HG03135 (cell line): Measurements from ENCODE around the gene MRPL49.
"Not testable (repeated sequence)": the region's sequence is repeated elsewhere in the genome, so short reads cannot be mapped to it uniquely, and the experiment has no call there.

Source experiments
- ATAC-seq: cut with Tn5 transposase; IDR thresholded peaks from one replicate; pipeline ENCODE4 v1.9.1; 2021; ENCODE audit warnings: mild to moderate bottlenecking, moderate library complexity; ENCODE audit not compliant: unreplicated experiment

Gene MRPL49

DNA sequence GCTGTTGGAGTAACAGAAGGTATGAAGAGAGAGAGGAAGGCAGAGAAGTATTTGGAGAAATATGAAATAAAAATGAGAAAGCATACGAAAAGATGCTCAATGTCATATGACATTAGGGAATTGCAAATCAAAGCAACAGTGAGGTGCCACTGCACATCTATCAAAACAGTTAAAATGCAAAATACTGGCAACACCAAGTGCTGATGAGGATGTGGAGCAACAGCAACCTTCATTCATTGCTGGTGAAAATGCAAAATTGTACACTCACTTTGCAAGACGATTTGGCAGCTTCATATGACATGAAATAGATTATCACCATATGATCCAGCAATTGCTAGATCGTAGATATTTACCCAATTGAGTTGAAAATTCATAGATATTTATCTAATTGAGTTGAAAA is 38.5 kb downstream of the MRPL49 start:
- no peak for ATAC-seq

DNA sequence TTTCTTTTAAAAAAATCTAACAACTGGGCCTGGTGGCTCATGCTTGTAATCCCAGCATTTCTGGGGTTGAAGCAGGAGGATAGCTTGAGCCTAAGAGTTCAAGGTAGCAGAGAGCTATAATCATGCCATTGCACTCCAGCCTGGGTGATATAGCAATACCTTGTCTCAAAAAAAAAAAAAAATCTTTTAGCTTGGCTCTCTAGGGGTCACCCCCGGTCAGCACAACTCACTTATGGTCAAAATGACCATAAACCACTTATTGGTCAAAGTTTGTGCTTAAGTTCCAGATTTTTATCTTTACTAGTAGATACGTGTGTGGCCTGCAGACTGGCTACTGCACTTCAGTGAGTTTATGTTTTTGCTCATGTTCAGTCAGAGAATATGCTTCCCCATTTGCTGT is 41.6 kb downstream of the MRPL49 start:
- no peak for ATAC-seq

DNA sequence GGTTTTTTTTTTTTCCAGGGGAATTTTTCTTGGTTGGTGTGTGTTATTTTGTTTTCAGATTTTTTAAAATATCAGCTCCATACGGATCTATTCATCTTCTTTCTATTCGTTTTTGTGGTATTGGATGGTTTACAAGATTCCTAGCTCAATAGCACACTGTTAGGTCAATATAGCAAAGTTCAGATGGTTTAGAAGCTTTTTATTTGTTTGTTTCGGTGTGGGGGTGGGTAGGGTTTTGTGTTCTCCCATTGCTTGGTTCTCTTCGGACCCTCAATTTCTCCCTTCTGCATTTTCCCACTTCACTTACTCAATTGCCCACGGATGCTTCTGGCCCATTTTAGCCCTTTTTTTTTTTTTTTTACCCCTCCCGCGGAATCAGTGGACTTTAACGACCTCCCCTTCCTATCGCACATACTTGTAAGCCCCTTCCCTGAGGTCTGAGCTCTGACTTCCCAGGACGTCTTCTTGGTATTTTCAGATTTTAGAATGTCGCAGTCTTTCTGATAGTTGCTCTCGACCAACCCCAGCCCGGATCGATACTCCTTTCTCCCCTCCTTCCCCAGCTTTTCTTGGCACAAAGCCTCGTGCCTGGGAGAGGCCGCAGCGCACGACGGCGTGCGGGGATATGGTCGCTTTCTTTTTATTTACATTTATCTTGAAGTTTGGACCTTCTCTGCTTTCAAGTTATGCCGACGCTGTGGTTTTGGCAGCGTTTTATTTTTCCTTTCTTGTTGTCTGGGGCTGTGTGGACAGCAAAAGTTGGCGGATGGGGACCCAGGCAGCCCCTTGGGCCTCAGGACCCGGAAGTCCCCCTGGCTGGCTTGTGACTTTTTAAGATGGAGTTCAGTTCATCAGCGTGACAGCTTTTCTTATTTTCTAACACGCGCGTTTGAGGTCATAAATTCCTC is 43.5 kb downstream of the MRPL49 start:
- no peak for ATAC-seq

DNA sequence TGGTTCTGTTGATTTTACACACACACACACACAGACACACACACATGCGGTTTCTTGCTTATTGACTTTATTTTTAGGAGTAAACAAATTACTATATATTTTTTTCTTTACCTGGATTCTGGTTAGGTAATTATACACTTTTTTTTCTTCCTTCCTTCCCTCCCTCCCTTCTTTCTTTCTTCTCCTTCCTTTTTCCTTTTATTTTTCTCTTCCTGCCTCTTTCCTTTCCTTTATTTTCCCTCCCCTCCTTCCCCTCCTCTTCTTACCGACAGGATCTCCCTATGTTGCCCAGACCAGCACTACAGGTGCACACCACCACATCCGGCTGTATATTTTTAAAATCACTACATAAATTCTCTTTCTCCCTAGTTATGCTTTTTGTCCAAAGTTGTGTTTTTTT is 44.8 kb downstream of the MRPL49 start:
- no peak for ATAC-seq

DNA sequence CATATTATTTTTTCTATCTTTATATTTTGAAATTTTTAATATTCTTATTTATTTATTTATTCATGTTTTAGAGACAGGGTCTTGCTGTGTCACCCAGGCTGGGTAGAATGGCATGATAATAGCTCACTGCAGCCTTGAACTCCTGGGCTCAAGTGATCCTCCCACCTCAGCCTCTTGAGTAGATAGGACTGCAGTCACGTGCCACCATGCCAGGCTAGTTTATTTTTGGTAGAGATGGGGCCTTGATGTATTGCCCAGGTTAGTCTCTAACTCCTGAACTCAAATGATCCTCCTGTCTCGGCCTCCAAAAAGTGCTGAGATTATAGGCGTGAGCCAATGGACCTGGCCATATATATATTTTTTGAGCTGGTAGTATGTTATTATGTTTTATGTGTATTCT is 45.5 kb downstream of the MRPL49 start:
- ATAC-seq = no peak

DNA sequence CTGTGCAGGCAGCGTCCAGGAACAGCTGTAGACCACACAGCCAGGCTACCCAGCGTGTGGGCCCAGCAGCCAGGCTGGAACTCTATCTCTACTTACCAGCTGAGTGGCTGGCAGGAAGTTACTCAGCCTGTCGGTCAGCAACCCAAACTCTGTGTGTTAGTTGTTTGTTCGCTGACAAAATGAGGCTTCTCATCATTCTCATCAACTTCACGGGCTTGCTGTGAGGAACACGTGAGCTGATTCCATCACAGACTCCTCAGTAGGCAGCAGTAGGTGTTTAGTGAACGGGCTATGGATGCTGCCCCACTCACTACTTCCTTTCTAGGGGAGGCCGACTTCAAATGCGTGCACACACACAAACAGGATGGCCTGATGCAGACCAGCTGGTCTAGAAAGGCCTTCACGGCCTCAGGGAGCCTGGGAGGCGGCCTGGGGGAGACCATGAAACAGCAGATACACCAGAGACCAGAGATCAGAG is 47.1 kb downstream of the MRPL49 start:
- no peak for ATAC-seq

DNA sequence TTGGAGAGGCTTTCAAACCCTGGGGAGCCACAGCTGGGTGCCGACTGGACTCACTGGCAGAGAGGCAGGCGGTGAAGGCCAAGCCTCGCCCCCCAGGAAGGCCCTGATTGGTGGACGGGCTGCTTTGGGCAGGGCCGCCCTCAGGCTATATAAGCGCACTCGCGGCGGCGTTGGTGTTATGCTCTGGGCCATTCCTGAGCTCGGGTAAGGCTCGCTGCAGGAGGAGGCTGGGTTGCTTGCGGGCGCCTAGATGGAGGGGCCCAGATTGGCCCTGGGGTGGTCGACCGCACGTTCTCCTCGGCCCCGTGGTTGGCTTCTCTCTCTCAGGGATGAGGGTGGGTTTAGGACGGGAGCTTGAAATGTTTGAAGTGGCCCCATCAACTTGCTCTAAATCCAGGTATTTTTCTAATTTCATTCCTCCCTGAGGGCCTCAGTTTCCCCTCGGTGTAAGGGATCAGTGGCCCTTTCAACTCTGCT is 48.0 kb downstream of the MRPL49 start, which contains the start of gene SPDYC:
Gene SPDYC (plus strand): TSS at position 176 of the 477 bp plus-strand sequence. CDS start 1,125 bp downstream, outside the sequence.
- ATAC-seq = no peak

DNA sequence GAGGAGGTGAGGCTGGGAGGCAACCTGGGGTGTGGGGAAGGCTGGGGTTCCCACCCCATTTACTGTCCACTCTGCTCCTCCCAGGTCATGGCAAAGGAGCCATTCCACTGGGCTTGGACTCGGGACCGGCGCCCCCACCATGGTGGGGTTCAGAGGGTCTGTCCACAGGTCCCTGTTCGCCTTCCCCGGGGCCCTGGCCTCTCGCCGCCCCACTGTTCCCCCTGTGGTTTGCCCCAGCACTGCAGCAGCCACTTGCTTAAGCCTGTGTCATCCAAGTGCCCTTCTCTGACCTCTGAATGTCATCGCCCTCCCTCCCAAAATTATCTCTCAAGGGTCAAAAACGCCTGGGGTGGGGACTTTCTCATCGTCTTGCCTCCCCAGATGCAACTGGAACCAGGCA is 50.5 kb downstream of the MRPL49 start:
- ATAC-seq = no peak

DNA sequence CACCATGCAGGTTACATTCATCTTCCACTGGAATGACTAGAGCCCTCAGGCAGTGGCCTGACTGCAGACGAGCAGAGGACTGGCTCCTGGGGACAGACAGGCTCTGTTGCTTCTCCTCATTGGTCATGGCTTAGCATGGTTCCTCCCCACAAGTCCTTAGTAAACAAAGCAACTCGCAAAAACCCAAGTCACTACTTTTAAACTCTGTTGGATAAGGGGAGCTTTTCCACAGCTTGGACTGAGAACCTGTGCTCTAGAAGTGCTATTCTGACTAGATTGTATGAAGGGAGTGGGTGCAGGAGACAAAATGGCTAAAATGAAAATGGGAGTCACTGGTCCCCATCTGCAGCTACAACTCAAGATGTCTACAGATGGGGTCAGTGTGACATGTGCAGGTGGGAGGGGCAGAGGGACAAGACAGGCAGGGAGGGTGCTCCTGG is 52.5 kb downstream of the MRPL49 start:
- not testable (repeated sequence) for ATAC-seq
